SK-N-SH (cell line): ENCODE measurements around the gene PRR33. TPM values are rescaled to one million over a fixed set of nuclear protein-coding genes. Genes with fewer than 3 reads are reported as not detected.

Experiments used
- CTCF ChIA-PET: fragments of 300-600, 350-600 bp; formaldehyde crosslinking; extraction: SDS; loops from one replicate; lab custom pipeline; 2021; lab: Yijun Ruan, JAX
- POLR2A ChIA-PET: fragments of 350-600 bp; sonication (Branson Sonifier 250); formaldehyde crosslinking; extraction: SDS; loops from one replicate; lab custom pipeline; 2020; ENCODE audit warnings: antibody characterized with exemption, inconsistent platforms; lab: Yijun Ruan, JAX
- DNase-seq: peaks from one replicate; pipeline ENCODE4 v3.0.0; 2012
- H2AFZ ChIP-seq: fragments of 200-600 bp; sonication (generic); 2 replicates; pipeline ENCODE4 v1.8.1; 2016; ENCODE audit warnings: antibody characterized with exemption, mild to moderate bottlenecking, low read depth
- H3F3A ChIP-seq: fragments of 200-600 bp; sonication (generic); replicated peaks from 2 replicates; pipeline ENCODE3; 2016; ENCODE audit warnings: antibody characterized with exemption, mild to moderate bottlenecking; ENCODE audit not compliant: insufficient read depth
- H3K27ac ChIP-seq, 2 experiments: fragments of 200-500 bp in 1 of 2; fragments of 200-600 bp in 1 of 2; sonication (Bioruptor generic) in 1 of 2; sonication (generic), shearing (Covaris generic) in 1 of 2; 2 replicates each; pipeline versions ENCODE4 v1.5.1 to v1.6.1; 2014 to 2016; ENCODE audit warnings: low read depth in 2 of 2, inconsistent platforms in 1 of 2, low read length in 1 of 2, mild to moderate bottlenecking in 1 of 2, mixed read lengths in 1 of 2
- H3K27me3 ChIP-seq: fragments of 200-600 bp; sonication (generic), shearing (Covaris generic); 2 replicates; pipeline ENCODE4 v1.6.1; 2016; ENCODE audit warnings: mixed run types; ENCODE audit not compliant: insufficient read depth
- H3K36me3 ChIP-seq, 2 experiments: fragments of 200-500 bp in 1 of 2; fragments of 200-600 bp in 1 of 2; sonication (Bioruptor generic) in 1 of 2; sonication (generic) in 1 of 2; replicated peaks in 1 of 2; 2 replicates each; pipeline versions ENCODE3 to v1.5.1; 2014 to 2016; ENCODE audit warnings: low read length in 1 of 2, mild to moderate bottlenecking in 1 of 2; ENCODE audit not compliant: insufficient read depth in 2 of 2, control insufficient read depth in 1 of 2
- H3K4me1 ChIP-seq, 2 experiments: fragments of 200-500 bp in 1 of 2; fragments of 200-600 bp in 1 of 2; sonication (Bioruptor generic) in 1 of 2; sonication (generic), shearing (Covaris generic) in 1 of 2; 2 replicates each; pipeline versions ENCODE4 v1.5.1 to v1.6.1; 2014 to 2016; ENCODE audit warnings: low read depth in 1 of 2, low read length in 1 of 2, mixed run types in 1 of 2; ENCODE audit not compliant: insufficient read depth in 2 of 2, control insufficient read depth in 1 of 2
- H3K4me2 ChIP-seq: fragments of 200-600 bp; sonication (generic), shearing (Covaris generic); 2 replicates; pipeline ENCODE4 v1.6.1; 2017; ENCODE audit warnings: mixed run types
- H3K4me3 ChIP-seq, 2 experiments: fragments of 200-500 bp in 1 of 2; fragments of 200-600 bp in 1 of 2; sonication (Bioruptor generic) in 1 of 2; sonication (generic), shearing (Covaris generic) in 1 of 2; 2 replicates each; pipeline versions ENCODE4 v1.5.1 to v1.8.1; 2014 to 2016; ENCODE audit warnings: low read depth in 2 of 2, inconsistent platforms in 1 of 2, low read length in 1 of 2, mild to moderate bottlenecking in 1 of 2, mixed read lengths in 1 of 2, moderate library complexity in 1 of 2
- H3K79me2 ChIP-seq: fragments of 200-600 bp; sonication (generic); 2 replicates; pipeline ENCODE4 v1.8.1; 2017; ENCODE audit warnings: mild to moderate bottlenecking; ENCODE audit not compliant: insufficient read depth
- H3K9ac ChIP-seq: fragments of 200-600 bp; sonication (generic); 2 replicates; pipeline ENCODE4 v1.6.1; 2017; ENCODE audit warnings: mixed run types
- H3K9me2 ChIP-seq: fragments of 200-600 bp; sonication (generic); 2 replicates; pipeline ENCODE4 v1.6.1; 2017; ENCODE audit warnings: mixed run types
- H3K9me3 ChIP-seq: fragments of 200-600 bp; sonication (generic); 2 replicates; pipeline ENCODE4 v1.6.1; 2017; ENCODE audit warnings: mixed run types, mild to moderate bottlenecking, moderate library complexity
- H4K20me1 ChIP-seq: fragments of 200-600 bp; sonication (generic); 2 replicates; pipeline ENCODE4 v1.6.1; 2017; ENCODE audit warnings: mild to moderate bottlenecking, mixed run types; ENCODE audit not compliant: insufficient read depth
- CHD2 ChIP-seq: fragments of 150-350 bp; IDR thresholded peaks from 2 replicates; pipeline ENCODE4 v1.6.1; 2018; ENCODE audit warnings: low read length; ENCODE audit not compliant: partially characterized antibody
- FOXM1 ChIP-seq: IDR thresholded peaks from 2 replicates; pipeline ENCODE4 v1.4.0; 2012; ENCODE audit warnings: low read depth, mild to moderate bottlenecking
- GABPA ChIP-seq: IDR thresholded peaks from 2 replicates; pipeline ENCODE4 v1.4.0; 2012; ENCODE audit warnings: low read depth, mild to moderate bottlenecking
- MEF2A ChIP-seq: IDR thresholded peaks from 2 replicates; pipeline ENCODE4 v1.4.0; 2012; ENCODE audit warnings: low read depth, borderline replicate concordance
- MXI1 ChIP-seq: IDR thresholded peaks from 2 replicates; pipeline ENCODE4 v1.6.1; 2012; ENCODE audit warnings: mild to moderate bottlenecking, low read depth, low read length, improper control_type of control experiment
- NFIC ChIP-seq: IDR thresholded peaks from 2 replicates; pipeline ENCODE4 v1.4.0; 2012; ENCODE audit warnings: borderline replicate concordance
- POLR2AphosphoS5 ChIP-seq: IDR thresholded peaks from 2 replicates; pipeline ENCODE4 v1.6.1; 2012; ENCODE audit warnings: low read depth, low read length
- RAD21 ChIP-seq: IDR thresholded peaks from 2 replicates; pipeline ENCODE4 v1.6.1; 2012; ENCODE audit warnings: mild to moderate bottlenecking, low read length
- SMC3 ChIP-seq: IDR thresholded peaks from 2 replicates; pipeline ENCODE4 v1.6.1; 2012; ENCODE audit warnings: low read depth, low read length, improper control_type of control experiment
- TAF1 ChIP-seq: IDR thresholded peaks from 2 replicates; pipeline ENCODE4 v1.6.1; 2012; ENCODE audit warnings: low read depth, mild to moderate bottlenecking, low read length, moderate library complexity, borderline replicate concordance
- TEAD4 ChIP-seq: IDR thresholded peaks from 2 replicates; pipeline ENCODE4 v1.4.0; 2012; ENCODE audit warnings: mild to moderate bottlenecking, borderline replicate concordance; ENCODE audit not compliant: insufficient read depth
- WGBS: methylation state at CpG from one replicate; pipeline ENCODE4 v1.1.6; 2017; ENCODE audit warnings: low lambda C conversion rate; 5-methylcytosine and 5-hydroxymethylcytosine counted together
- polyA plus RNA-seq, 3 experiments: library from polyadenylated mRNA; depleted of rRNA; stranded (reverse); fragments of >200 nt; gene quantifications; 2 replicates each; pipeline ENCODE4 v1.2.3, GENCODE V29; 2012
- TF ChIP-seq, protein P1 (sequence below): fragments of 150-350 bp; IDR thresholded peaks from 2 replicates; pipeline ENCODE4 v1.6.1; 2016; ENCODE audit warnings: mild to moderate bottlenecking, low read depth, low read length
- TF ChIP-seq, protein P2 (sequence below): fragments of 200-600 bp; sonication (generic); IDR thresholded peaks from 2 replicates; pipeline ENCODE4 v1.6.1; 2017; ENCODE audit warnings: antibody characterized with exemption, mild to moderate bottlenecking, moderate library complexity
- TF ChIP-seq, protein P3 (sequence below): IDR thresholded peaks from 2 replicates; pipeline ENCODE4 v1.4.0; 2012; ENCODE audit warnings: low read depth, borderline replicate concordance
- TF ChIP-seq, protein P4 (sequence below): IDR thresholded peaks from 2 replicates; pipeline ENCODE4 v1.4.0; 2012; ENCODE audit warnings: low read depth, borderline replicate concordance
- TF ChIP-seq, protein P5 (sequence below): IDR thresholded peaks from 2 replicates; pipeline ENCODE4; 2012
- TF ChIP-seq, protein P6 (sequence below): IDR thresholded peaks from 2 replicates; pipeline ENCODE4 v1.6.1; 2012; ENCODE audit warnings: mild to moderate bottlenecking, low read depth, low read length, moderate library complexity
- TF ChIP-seq, protein P7 (sequence below): IDR thresholded peaks from 2 replicates; pipeline ENCODE4 v1.4.0; 2012; ENCODE audit warnings: low read depth

Gene PRR33
- polyA plus RNA-seq, 1 of the 3 experiments (the other 2 are of a cell fraction), result not detected

DNA sequence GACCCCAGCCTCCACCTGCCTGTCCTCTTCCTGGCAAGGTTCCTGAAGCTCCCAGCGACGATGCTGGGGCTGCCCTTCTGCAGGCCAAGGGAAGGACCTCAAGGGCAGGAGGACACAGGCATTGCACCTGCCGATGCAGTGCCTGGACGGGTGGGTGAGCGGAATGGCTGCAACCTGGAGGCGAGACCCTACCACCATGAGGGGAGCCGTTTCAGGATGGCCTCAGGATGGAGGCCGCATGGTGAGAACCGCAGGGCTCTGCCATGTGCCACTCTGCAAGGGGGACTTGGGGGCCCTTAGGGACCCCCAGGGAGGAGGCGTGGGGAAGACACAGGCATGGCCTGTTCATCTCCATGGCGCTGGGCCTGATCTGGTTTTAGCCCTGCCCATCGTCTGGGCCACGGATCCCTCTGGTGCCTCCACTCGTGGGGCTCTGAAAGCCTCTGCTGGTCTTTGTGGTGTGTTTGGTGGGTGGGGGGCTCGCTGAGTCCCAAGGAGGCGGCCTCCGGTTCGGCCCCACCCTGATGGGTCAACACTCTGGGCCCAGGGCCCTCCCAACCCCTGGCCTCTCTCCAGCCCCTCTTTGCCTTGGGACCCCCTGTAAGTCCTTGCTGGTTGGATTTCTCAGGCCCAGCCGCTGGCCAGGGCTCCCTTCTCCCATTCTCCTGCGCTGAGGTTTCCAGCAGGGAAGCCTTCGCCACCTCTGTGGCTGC lies 40.1 kb downstream of the PRR33 start:
- no peak overlapping the region for H2AFZ ChIP-seq
- H3K4me3 ChIP-seq, result no peak overlapping the region
- H3K9me3 ChIP-seq, result no peaks in the 10 kb centered on the region
- H3K9me2 ChIP-seq, result no peaks in the 10 kb centered on the region
- no peaks in the 10 kb centered on the region for H3K36me3 ChIP-seq
- no peak overlapping the region for H3K9ac ChIP-seq
- no peaks in the 10 kb centered on the region for H4K20me1 ChIP-seq
- H3K79me2 ChIP-seq, result no peaks in the 10 kb centered on the region
- no peak overlapping the region for H3K27ac ChIP-seq
- no peaks in the 10 kb centered on the region for H3F3A ChIP-seq
- WGBS, result 59% methylated on average over 9 of the region's 21 CpGs
- no peak for TF ChIP-seq MXI1
- TF ChIP-seq, protein P1, sequence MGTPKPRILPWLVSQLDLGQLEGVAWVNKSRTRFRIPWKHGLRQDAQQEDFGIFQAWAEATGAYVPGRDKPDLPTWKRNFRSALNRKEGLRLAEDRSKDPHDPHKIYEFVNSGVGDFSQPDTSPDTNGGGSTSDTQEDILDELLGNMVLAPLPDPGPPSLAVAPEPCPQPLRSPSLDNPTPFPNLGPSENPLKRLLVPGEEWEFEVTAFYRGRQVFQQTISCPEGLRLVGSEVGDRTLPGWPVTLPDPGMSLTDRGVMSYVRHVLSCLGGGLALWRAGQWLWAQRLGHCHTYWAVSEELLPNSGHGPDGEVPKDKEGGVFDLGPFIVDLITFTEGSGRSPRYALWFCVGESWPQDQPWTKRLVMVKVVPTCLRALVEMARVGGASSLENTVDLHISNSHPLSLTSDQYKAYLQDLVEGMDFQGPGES, result no peak
- TF ChIP-seq, protein P2, sequence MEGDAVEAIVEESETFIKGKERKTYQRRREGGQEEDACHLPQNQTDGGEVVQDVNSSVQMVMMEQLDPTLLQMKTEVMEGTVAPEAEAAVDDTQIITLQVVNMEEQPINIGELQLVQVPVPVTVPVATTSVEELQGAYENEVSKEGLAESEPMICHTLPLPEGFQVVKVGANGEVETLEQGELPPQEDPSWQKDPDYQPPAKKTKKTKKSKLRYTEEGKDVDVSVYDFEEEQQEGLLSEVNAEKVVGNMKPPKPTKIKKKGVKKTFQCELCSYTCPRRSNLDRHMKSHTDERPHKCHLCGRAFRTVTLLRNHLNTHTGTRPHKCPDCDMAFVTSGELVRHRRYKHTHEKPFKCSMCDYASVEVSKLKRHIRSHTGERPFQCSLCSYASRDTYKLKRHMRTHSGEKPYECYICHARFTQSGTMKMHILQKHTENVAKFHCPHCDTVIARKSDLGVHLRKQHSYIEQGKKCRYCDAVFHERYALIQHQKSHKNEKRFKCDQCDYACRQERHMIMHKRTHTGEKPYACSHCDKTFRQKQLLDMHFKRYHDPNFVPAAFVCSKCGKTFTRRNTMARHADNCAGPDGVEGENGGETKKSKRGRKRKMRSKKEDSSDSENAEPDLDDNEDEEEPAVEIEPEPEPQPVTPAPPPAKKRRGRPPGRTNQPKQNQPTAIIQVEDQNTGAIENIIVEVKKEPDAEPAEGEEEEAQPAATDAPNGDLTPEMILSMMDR, result no peak
- TF ChIP-seq RAD21, result no peak
- TF ChIP-seq, protein P3, sequence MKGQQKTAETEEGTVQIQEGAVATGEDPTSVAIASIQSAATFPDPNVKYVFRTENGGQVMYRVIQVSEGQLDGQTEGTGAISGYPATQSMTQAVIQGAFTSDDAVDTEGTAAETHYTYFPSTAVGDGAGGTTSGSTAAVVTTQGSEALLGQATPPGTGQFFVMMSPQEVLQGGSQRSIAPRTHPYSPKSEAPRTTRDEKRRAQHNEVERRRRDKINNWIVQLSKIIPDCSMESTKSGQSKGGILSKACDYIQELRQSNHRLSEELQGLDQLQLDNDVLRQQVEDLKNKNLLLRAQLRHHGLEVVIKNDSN, result no peak
- TF ChIP-seq SMC3, result no peak
- TF ChIP-seq FOXM1, result no peak
- TF ChIP-seq GABPA, result no peak
- no peak for TF ChIP-seq CHD2
- no peak for TF ChIP-seq POLR2AphosphoS5
- TF ChIP-seq, protein P4, sequence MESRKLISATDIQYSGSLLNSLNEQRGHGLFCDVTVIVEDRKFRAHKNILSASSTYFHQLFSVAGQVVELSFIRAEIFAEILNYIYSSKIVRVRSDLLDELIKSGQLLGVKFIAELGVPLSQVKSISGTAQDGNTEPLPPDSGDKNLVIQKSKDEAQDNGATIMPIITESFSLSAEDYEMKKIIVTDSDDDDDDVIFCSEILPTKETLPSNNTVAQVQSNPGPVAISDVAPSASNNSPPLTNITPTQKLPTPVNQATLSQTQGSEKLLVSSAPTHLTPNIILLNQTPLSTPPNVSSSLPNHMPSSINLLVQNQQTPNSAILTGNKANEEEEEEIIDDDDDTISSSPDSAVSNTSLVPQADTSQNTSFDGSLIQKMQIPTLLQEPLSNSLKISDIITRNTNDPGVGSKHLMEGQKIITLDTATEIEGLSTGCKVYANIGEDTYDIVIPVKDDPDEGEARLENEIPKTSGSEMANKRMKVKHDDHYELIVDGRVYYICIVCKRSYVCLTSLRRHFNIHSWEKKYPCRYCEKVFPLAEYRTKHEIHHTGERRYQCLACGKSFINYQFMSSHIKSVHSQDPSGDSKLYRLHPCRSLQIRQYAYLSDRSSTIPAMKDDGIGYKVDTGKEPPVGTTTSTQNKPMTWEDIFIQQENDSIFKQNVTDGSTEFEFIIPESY, result no peak
- TF ChIP-seq, protein P5, sequence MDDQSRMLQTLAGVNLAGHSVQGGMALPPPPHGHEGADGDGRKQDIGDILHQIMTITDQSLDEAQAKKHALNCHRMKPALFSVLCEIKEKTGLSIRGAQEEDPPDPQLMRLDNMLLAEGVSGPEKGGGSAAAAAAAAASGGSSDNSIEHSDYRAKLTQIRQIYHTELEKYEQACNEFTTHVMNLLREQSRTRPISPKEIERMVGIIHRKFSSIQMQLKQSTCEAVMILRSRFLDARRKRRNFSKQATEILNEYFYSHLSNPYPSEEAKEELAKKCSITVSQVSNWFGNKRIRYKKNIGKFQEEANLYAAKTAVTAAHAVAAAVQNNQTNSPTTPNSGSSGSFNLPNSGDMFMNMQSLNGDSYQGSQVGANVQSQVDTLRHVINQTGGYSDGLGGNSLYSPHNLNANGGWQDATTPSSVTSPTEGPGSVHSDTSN, result no peak
- TF ChIP-seq TAF1, result no peak
- TF ChIP-seq NFIC, result no peak
- no peak for TF ChIP-seq MEF2A
- TF ChIP-seq TEAD4, result no peak
- TF ChIP-seq, protein P6, sequence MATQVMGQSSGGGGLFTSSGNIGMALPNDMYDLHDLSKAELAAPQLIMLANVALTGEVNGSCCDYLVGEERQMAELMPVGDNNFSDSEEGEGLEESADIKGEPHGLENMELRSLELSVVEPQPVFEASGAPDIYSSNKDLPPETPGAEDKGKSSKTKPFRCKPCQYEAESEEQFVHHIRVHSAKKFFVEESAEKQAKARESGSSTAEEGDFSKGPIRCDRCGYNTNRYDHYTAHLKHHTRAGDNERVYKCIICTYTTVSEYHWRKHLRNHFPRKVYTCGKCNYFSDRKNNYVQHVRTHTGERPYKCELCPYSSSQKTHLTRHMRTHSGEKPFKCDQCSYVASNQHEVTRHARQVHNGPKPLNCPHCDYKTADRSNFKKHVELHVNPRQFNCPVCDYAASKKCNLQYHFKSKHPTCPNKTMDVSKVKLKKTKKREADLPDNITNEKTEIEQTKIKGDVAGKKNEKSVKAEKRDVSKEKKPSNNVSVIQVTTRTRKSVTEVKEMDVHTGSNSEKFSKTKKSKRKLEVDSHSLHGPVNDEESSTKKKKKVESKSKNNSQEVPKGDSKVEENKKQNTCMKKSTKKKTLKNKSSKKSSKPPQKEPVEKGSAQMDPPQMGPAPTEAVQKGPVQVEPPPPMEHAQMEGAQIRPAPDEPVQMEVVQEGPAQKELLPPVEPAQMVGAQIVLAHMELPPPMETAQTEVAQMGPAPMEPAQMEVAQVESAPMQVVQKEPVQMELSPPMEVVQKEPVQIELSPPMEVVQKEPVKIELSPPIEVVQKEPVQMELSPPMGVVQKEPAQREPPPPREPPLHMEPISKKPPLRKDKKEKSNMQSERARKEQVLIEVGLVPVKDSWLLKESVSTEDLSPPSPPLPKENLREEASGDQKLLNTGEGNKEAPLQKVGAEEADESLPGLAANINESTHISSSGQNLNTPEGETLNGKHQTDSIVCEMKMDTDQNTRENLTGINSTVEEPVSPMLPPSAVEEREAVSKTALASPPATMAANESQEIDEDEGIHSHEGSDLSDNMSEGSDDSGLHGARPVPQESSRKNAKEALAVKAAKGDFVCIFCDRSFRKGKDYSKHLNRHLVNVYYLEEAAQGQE, result no peak
- TF ChIP-seq, protein P7, sequence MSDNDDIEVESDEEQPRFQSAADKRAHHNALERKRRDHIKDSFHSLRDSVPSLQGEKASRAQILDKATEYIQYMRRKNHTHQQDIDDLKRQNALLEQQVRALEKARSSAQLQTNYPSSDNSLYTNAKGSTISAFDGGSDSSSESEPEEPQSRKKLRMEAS, result no peak
- TF ChIP-seq, all 33 proteins: peak for 0
- no peak for DNase-seq
- no peaks in the 10 kb centered on the region; a peak in 1 of 4 replicates for H3K4me1 ChIP-seq
- ChIA-PET CTCF (interaction anchor here (0.7 to 4.1 kb wide), 9 partner anchors 19 to 300 kb away, joined by 3 to 32 read pairs (median 8); no protein-coding TSS in a partner anchor), POLR2A (no interaction called here)
- no peak overlapping the region for H3K4me2 ChIP-seq
- no peaks in the 10 kb centered on the region for H3K27me3 ChIP-seq
